GM12874 (cell line): Measurements from ENCODE around the gene HSF5.

Source experiments
- TF ChIP-seq, protein P1 (sequence below): IDR thresholded peaks from 2 replicates; pipeline ENCODE4 v1.5.1; 2011; ENCODE audit warnings: low read depth, mild to moderate bottlenecking, control low read depth, low read length, moderate library complexity; ENCODE audit not compliant: insufficient read depth

The HSF5 gene

DNA sequence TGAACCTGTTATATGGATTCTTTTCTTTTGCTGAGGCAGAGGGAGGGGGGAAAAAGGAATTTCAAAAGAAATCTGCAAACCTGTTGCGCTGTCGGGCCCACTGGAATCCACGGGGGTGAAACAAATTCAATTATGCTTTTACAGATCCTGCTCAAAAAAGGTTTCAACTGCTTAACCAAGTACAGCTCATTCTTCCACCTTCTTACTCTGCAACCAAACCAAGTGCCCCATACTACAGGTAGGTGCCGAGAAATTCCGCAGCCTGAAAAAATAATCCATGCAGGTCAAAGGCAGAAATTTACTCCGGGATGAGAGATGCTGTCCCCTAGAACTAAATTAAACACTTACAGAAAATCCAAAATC is 71.3 kb downstream of the HSF5 start:
- TF ChIP-seq, protein P1, sequence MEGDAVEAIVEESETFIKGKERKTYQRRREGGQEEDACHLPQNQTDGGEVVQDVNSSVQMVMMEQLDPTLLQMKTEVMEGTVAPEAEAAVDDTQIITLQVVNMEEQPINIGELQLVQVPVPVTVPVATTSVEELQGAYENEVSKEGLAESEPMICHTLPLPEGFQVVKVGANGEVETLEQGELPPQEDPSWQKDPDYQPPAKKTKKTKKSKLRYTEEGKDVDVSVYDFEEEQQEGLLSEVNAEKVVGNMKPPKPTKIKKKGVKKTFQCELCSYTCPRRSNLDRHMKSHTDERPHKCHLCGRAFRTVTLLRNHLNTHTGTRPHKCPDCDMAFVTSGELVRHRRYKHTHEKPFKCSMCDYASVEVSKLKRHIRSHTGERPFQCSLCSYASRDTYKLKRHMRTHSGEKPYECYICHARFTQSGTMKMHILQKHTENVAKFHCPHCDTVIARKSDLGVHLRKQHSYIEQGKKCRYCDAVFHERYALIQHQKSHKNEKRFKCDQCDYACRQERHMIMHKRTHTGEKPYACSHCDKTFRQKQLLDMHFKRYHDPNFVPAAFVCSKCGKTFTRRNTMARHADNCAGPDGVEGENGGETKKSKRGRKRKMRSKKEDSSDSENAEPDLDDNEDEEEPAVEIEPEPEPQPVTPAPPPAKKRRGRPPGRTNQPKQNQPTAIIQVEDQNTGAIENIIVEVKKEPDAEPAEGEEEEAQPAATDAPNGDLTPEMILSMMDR = no peak

DNA sequence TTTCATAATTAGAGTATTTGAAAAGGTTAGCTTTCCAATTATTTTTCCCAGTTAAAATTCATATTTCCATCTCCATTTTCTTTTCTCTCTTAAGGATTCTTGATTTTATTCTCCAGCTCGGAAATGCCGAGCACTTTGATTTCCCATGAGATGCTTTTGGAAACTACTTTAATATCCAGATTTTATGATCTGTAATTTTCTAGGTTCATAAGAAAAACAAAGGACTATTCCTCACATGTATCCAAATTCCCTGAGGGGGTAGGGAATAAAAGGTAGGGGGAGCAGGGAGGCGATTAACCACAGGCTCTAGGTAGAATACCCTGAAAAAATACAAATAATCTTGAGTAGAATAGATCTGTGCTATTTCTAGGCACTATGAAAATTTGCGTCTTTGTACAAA is 71.8 kb downstream of the HSF5 start:
- TF ChIP-seq, protein P1 = no peak

DNA sequence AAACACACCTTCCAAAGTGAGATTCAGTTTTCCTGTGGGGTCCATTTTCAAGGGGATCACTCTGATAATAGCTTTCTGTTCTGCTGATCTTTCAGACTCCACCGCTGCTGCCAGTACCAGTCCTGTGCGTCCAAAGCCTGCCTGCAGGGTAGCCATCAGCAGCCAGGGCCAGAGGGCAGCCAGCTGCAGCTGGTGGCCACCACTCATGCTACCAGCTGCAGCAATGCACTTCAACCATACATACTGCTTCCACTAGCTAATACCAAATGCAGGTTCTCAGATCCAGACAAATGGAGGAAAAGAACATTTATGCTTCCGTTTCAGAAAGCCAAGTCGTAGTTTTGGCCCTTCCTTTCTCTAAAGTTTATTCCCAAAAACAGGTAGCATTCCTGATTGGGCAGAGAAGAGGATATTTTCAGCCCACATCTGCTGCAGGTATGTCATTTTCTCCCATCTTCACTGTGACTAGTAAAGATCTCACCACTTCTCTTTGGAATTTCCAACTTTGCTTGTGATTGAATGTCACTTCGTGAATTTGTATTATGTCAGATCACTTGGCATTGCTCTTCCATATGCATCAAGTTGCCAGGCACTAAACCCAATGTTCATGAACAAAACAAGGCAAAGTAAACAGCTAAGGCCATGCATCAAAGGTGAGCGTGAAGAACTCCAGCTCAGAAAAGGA is 72.7 kb downstream of the HSF5 start:
- TF ChIP-seq, protein P1 = no peak

DNA sequence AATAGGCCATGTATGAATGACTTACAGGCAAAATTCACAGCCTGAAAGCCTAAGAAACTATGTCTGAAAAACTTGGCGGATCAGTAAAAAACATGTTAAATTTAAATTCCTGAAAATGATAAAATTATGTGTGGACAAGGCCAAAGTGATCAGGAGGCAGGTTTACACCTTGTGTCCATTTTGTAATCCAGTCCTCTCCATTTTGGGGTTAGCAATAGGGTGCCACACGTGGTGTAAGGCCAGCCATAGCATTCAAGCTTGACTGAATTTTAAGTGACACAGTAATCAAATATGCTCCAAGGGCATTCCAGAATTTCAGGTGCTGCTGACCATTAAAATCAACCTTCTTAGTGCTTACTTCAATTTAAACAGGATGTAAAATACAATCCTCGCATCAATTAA is 73.6 kb downstream of the HSF5 start:
- TF ChIP-seq, protein P1 = no peak

DNA sequence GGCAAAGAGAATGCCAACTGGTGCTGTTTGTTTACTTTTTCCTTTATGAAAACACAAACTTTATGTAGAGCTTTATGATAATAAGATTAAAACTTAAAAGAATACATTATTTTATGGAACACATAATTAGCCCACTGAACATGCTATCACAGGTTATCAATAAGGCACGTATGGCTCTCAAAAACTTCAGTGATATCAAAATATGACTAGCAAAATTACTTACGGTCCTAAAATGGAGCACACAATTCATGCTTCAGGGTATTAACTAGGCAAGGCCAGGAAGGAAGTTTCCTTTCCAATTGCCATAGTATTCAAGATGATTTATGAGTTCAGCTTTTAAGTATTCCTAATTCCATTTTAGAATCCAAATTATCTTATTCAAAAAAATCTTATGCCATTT is 74.5 kb downstream of the HSF5 start:
- TF ChIP-seq, protein P1 = no peak

DNA sequence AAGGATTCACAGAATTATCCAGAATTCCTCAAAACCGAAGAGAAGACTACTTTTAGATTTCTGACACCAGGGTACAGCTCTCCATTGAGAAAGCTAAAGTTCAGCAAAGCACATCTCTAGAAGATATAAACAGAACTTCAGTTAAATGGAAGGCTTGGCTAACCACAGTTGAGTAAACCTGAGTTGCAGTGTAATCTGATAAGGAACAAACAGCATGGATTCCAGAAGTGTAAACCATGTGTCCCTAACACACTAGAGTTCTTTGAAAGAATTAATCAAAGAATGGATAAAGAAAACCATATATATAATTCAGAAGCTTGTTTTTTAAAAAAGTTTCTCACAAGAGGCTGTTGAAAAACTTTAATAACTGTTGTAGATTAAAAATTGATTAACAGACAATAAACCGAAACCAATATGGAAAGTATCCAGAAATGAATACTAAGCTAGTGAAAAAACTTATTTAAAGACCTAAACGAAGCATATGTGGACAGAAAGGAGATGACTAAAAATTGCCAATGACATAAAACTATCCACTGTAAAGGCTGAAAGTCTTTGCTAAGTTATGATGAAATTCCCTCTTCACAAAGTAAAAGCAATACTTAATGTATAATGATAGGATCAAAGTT is 75.1 kb downstream of the HSF5 start:
- TF ChIP-seq, protein P1 = no peak

DNA sequence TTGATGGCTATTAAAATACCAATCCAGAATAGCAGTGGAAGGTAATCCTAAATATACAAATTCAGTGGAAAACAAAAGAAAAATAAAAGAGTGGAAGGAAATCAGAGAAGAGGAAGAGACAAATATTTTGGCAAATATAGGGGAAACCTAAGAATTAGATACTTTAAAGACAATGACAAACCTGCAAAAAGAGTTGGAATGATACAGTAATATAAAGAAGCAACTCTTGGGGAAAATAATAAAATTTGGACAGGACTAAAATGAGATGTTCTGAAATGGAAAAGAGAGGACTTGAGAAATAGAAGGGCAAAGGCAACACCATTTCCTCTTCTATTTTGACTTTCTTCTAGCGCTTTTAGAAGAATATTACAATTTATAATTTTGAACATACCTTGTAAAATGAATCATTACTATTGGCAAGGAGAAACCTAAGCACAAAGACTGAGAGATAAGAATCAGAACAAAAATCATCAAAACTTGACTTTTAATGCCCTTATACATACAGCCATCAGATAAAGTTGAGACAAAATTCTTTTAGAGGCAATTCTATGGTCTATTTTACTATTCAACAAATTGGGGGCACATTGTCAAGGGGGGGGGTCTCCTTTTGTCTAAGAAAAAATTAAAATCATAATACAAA is 76.0 kb downstream of the HSF5 start:
- TF ChIP-seq, protein P1 = no peak
